ENCODE data around the gene XCL2.

- TF ChIP-seq CTCF (IDR thresholded peaks at IDR 0.05) (no peak), EZH2phosphoT487 (IDR thresholded peaks at IDR 0.05) (no peak), EZH2 (IDR thresholded peaks at IDR 0.05) (no peak)
These were observed 7.2 kb upstream of the XCL2 start for GRCh38 chr1:168550971-168551370.

Data from neural progenitor cell (in vitro differentiated cells).